SH-SY5Y (cell line): ENCODE results near the gene WDR48.

Source experiments
- GATA2 ChIP-seq: IDR thresholded peaks from 2 replicates; pipeline ENCODE4 v1.6.1; 2011; ENCODE audit warnings: mild to moderate bottlenecking, low read depth, low read length
- GATA3 ChIP-seq: IDR thresholded peaks from 2 replicates; pipeline ENCODE4 v1.6.1; 2011; ENCODE audit warnings: low read depth, mild to moderate bottlenecking, low read length, moderate library complexity

Gene WDR48

DNA sequence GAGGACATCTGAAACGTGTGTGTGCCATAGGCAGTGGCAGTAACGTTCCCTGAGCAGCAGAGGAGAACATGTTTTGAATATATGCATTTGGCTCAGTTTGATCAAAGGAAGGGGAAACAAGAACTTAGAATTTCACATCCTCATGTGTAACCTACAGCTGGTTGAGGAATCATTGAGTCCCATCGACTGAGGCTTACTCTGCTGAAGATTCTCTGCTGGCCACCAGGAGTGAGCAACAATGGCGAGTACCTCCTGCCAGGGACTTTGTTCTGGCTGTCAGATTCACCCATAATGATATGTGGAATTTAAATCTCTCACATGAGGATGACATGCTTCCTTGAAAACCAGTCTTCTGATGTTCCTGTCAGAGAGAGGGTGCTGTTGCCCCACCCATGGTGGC is 34.3 kb downstream of the WDR48 start:
- no peak for TF ChIP-seq GATA2
- no peak for TF ChIP-seq GATA3

DNA sequence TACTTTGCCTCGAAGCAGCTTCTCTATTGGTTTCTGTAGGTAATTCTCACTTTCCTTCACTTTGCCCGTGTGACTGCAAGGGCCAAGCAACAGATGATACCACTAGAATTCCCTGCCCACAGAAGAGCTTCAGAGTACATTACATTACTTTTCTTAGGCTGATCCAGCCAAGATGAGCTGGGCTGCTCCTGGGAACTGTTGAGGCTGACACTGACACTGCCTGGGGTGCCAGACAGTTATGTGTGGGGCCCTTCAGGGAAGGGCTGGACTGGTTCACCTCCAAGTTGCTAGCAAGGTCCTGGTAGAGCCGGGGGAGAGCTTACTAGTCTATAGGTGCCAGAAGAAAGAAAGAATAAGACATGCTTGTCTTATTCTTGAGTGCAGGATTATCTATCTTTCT is 36.6 kb downstream of the WDR48 start:
- no peak for TF ChIP-seq GATA3
- no peak for TF ChIP-seq GATA2

DNA sequence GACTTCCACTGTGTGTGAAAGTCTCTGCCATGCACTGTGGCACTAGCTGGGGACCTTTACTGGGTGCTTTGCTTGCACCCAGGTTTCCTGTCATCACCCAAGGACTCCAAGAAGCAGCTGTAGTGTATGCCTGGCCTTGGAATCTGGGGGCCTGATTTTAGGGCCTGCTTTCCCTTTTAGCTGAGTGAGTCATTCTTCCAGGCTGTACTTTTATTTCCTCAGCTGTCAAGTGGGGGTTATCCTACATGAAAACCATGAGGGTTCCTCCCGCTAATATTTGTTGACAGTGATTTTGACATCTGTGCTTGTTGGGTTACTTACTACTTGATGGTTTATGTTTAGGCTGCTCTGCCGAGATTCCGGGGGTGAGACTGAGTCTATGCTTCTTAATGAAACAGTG is 37.1 kb downstream of the WDR48 start:
- TF ChIP-seq GATA2 (no peak), GATA3 (no peak)

DNA sequence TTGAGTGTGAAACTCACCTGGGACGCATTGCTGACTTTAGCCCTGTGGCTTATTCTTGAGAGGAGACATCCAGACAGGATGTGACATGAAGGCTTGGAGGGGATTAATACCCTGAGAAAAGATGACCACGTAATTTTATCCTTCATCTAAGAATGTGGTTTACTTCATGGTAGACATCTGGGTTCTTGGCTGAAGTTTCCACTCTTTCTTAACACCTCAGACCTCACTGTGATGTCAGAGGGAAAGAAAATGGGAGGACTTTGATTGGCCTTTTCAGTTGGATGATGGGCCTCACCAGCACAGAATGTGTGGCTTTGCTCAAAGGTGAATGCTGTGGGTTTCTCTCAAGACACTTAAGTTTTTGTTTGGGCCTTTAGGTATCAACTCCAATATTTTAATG is 39.1 kb downstream of the WDR48 start:
- TF ChIP-seq GATA2 (no peak), GATA3 (no peak)

DNA sequence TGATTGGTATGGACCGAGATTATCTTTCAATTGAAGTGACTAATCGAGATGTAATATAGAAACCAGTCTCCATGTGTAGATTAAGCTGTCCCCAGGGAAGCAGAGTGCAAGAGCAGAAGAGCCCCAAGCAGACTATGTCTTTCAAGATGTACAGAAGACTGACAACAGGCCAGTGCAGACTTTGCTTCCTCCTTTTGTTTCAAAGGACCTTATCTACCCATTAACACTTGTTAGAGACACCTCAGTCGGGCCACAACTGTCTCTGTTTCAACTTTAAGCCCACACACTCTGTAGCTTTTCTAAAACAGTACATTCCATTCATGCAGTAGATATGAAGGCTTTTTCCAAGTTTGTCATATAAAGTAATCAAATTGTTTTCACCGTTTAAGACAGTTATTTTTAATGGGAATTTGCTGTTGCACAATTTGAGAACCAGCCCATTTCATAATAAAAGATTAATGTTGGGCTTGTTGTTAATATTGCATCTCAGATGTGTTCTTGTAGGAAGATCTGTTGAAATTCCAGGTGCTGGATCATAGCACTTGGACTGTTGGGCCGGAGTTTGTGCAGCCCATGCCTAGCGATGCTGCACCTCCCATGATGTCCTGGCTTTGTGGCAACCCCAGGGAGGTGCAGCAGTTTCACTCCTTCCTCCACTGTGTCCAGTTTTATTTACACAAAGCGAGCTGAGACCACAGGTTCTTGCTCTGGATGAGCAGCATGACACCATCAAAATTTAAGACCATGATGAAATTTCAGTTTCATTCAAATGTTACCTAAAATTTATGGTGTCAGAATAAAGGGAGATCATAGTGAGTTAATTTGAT is 43.2 kb downstream of the WDR48 start:
- no peak for TF ChIP-seq GATA2

DNA sequence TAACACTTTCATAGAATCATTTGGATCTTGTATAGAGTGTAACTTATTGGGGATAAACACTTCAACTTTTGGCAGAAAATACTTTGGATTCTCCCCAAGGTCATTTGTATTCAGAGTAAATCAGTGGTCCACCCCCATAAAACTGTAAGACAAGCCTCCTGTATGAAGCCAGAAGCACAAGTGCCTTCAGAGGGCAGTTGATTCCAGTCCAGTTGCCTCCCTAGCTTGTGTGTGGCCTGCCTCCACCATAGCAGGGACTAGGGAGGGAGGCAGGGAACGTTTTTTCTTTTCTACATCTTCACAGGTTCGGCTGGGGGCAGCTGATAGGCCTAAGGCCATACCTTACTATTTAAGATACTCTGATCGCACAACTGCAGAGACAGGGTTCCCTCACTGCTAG is 44.0 kb downstream of the WDR48 start:
- no peak for TF ChIP-seq GATA3

DNA sequence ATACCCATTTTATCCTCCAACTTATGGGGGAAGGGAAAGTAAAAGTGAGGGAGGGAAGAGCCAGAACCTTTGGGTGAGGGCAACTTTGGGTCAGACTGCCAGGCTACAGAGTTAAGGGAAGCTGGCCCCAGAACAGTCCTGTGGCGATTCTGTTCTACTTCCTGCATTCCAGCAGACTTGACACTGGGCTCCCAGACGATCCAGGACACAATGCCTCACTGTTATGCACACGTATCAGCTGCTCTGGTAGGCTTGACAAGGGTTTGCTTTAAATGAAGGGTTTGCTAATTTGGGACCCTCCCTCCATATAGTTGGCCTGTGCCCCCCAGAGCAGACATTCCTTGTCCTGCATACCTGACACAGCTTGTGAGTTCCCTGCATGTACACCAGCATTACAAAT is 45.0 kb downstream of the WDR48 start:
- TF ChIP-seq GATA3 (no peak), GATA2 (no peak)

DNA sequence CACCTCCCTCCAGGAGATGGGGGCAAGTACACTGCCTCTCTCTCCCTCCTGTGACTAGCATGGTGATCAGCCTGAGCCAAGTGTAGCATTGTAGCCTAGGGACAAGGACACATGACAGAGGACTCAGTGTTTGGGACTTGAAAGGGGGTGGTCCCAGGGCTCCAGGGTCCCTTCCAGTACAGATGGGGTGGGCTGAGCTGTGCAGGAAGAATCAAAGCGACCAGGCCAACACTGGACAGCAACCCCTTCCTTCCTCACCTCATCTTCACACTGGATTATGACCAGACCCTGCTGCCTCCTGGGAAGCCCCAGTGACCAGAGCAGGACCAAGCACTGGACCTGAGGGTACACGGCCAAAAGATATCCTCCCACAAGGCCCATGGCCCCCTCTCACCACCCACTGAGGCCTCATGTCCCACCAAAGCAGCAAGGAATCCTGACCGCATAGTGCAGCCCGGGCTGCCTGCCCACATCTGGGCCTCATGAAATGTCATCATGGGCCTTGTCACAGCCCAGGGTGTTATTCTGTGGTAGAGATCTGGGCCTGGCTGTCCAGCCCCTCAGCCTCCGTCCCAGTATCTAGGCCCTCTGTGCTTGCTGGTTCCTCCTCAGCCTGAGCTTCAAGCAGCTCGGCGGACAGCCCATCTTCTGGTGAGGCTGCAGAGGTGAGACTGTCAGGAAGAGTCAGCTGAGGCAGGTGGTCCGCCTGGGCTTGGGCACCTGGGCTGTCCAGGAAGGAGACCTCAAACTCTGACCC is 46.1 kb downstream of the WDR48 start:
- TF ChIP-seq GATA3: no peak
- no peak for TF ChIP-seq GATA2

DNA sequence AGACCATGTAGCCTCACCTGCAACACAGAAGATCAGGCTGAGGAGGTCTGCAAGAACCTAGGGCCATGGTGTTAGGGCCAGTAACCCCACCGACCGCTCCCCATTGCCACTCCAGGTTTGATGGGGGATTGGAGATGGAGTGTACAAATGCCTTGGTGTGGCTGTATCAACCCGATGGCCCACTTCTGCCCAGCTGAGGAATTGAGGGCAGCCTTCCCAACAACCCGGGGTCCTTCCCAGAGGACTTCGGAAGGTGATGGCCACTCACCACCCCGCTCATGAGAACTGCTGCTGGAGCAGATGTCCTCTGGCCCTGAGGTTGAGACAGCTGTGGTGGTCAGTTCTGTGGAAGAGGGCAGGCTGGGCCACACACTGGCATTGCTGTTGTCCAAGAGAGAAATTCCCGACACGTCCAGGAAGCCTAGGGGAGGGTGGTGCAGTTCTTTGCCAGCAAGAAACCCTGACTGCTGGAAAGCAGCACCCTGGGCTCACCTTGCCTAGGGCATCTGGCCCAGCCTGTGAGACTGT is 46.7 kb downstream of the WDR48 start:
- no peak for TF ChIP-seq GATA3

DNA sequence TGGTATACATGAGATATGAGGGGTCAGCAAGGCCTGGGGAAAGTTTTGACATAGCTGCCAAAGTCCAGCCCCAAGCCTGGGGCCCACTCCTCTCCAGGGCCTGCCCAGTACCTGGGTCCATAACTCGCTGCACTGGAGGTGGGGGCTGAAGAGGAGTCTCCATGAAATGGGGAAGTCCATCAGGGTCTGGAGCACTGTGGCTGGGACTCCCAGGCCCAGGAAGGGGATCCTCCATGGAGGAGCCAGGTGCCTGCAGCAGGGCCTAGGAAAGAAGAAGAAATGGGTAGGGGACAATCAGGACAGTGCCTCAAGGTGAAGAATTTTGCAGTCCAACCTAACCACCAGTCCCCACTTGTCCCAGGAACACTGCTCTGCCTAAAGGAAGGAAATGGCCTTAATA is 47.4 kb downstream of the WDR48 start:
- TF ChIP-seq GATA2: no peak
- no peak for TF ChIP-seq GATA3

DNA sequence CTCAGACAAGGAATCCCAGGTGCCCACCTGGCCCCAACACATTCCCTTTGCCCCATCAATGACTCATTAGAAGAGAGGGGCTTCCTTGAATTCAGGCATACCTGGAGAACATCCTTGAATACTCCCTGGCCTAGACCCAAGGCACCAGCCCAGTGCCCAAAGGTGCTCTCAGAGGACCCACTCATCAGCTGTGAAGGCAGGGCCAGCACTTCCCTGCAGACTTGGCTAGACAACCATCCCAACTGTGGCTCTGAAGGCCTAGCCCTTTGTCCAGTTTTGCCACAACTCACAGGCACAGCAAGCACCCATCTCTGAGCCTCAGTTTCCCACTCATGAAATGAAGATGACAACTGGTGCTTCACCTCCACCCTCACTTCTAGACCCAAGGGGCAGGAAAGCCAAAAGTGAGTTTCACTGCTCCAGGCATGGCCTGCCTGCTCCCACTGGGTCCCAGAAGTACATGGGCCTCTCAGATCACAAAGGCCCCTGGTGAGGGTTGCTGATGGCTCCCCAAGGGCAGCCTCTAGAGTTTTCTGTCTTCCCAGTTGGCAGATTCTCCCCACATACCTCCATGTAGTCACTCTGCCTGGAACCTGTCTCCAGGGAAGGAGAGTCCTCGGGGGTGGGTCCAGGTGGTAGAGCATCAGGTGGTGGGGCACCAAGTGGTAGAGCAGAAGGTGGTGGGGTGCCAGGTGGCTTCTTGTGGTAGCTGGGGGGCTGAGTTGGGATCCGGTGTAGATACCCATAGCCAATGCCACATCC is 48.1 kb downstream of the WDR48 start:
- TF ChIP-seq GATA2 (no peak), GATA3 (no peak)

DNA sequence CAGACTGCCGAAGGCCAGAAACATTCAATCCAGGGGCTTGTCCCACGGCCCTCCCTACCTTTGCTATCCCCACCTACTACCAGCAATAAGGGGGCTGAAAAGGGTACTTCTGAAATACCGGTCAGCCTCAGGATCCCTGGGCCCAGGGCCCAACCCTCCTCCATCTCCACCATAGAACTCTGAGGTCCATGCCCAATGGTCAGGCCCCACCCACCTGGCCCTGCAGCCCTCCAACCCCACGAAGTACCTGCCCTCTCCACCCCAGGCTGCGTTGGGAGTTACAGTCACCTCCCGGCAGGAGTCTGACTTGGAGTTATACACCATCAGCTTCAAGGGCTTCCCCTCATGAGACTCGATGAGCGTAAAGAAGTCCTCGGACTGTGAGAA is 48.7 kb downstream of the WDR48 start:
- TF ChIP-seq GATA2 (no peak), GATA3 (no peak)

DNA sequence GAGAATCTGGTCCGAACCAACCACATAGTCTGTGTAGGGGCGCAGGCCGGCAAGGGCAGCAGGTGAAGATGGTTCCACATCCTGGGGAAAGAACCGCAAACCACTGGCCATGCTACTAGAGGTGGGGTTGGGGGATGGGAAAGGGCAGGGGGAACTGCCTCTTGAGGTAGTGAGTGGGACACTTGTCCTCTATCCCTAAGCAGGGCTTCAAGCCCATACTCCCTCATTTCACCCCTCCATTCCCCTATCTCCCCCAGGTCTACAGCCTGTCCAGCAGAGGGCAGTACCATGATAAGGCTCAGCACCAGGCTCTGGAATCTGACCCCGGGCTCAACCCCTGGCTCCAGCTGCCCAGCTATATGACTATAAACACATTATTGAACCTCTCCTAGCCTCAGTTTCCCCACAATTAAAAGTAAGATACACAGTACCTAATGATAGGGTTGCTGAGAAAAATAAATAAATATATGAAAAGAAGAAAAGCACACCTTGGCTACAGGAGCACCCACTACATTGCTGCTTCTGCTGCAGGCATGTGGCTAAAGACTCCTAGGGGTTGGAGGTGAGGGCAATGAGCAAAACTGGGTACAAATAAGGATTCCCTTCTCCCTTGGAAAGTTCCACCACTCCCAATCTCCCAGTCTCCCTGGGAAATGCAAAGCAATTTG is 49.3 kb downstream of the WDR48 start:
- no peak for TF ChIP-seq GATA2
- no peak for TF ChIP-seq GATA3
